Neuron (in vitro differentiated cells): Measurements from ENCODE around the gene UVRAG.

ENCODE experiments used
- H2AFZ ChIP-seq: one replicate; pipeline ENCODE4 v1.6.1; 2013; ENCODE audit warnings: low read depth, mild to moderate bottlenecking, inconsistent platforms, low read length, moderate library complexity
- H3K27me3 ChIP-seq: one replicate; pipeline ENCODE4 v1.6.1; 2013; ENCODE audit warnings: low read length; ENCODE audit not compliant: insufficient read depth
- H3K36me3 ChIP-seq: one replicate; pipeline ENCODE4 v1.6.1; 2013; ENCODE audit warnings: low read length; ENCODE audit not compliant: insufficient read depth
- H3K4me1 ChIP-seq: one replicate; pipeline ENCODE4 v1.6.1; 2013; ENCODE audit warnings: low read length; ENCODE audit not compliant: insufficient read depth
- H3K4me3 ChIP-seq: 2 replicates; pipeline ENCODE4 v1.5.1; 2013; ENCODE audit warnings: mild to moderate bottlenecking, low read length, moderate library complexity
- H3K9me3 ChIP-seq: one replicate; pipeline ENCODE4 v1.6.1; 2013; ENCODE audit warnings: low read length

UVRAG gene

DNA sequence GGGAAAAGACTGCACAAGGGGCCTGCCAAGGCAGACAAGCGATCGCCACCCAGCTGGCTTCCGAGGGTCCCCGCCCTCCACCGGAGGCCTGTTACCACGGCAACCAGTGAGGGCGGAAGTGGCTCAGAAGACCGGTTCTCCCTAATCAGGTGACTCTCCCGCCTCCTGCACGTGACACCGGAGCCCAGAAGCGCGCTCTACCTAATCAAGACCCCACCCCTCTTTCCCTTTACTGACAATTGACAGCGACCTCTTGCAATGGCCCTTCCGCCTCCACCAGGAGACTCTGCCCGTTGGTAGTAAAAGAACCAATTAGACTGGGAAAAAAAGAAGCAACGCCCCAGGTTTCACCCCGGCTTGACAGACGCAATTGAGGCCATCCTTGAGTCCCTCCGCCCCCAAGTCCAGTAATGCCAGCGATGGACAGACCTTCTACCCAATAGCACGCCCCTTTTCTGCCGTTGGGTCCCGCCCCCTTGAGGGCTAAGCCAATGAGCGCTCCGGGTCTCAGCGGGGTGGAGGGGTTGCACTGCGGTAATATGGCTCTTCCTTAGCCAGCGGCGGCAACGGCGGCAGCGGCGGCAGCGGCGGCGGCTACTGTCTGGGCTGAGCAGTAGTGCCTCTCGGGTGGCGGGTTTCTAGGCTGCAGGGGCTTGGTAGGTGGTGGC, at the start of gene UVRAG:
TSS of gene UVRAG (plus strand) at position 534 of the 668 bp plus-strand sequence. CDS start 198 bp downstream, outside the sequence.
- peaks cover 19% of the 10 kb centered on the region for H3K4me1 ChIP-seq
- peak within 1 kb of the TSS; percentile 31 for H2AFZ ChIP-seq
- peak within 1 kb of the TSS; percentile 65 for H3K4me3 ChIP-seq
- H3K36me3 ChIP-seq: no peaks in the 10 kb centered on the region
- no peaks in the 10 kb centered on the region for H3K9me3 ChIP-seq
- H3K27me3 ChIP-seq: peaks cover 5% of the 10 kb centered on the region

DNA sequence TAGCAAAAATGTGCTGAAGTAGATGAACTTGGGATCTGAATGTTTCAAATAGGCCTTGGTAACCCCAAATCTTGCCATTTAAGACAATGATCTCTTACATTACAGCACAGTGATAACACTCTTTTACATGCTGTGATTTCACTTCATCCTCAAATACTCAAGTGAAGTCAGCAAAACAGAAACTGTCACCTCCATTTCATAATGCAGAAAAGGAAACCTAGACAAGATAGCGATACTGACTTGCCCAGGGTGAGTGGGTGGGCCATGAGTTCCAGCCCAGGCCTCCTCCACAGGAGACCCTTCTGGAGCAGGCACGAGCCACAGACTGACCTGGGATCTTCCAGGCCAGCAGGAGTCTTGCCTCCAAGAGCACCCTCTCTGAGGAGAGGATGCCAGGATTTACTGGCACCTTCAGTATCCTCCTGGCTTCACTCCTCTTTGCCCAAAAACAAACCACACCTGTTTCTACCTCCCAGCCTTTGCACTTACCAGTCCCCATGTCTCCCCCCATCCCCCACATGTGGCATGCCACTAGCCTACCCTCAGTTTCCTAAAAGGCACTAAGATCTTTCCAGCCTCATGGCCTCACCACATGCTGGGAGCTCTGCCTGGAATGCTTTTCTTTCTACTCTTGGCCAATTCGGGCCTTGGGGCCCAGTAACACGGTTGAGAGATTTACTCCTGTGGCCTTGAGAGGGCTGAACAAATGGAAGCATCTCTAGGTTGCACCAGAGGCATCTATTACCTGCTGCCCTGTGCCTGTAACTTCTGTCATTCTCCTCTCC, 48.4 kb upstream of the UVRAG start:
- no peaks in the 10 kb centered on the region for H3K36me3 ChIP-seq
- no peak overlapping the region for H2AFZ ChIP-seq
- peaks cover 7% of the 10 kb centered on the region for H3K4me1 ChIP-seq
- H3K4me3 ChIP-seq: no peak overlapping the region
- H3K27me3 ChIP-seq: peaks cover 39% of the 10 kb centered on the region
- no peaks in the 10 kb centered on the region for H3K9me3 ChIP-seq

DNA sequence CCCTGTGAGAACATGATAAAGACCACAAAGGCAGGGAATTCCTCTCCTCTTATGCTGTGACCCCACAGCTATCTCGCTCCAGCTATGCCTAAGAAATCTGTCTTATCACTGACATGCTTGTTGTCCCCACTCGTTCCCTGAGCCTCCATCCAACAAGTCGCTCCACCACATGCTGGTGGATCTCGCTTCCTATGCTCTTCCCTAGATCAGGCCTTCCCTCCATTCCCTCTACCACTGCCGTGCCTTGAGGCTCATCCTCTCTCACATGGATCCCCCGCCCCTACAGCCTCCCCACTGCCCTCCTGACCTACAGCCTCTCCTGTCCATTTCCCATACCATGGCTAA, 47.8 kb upstream of the UVRAG start:
- Histone ChIP-seq H3K9me3 (no peaks in the 10 kb centered on the region), H3K36me3 (no peaks in the 10 kb centered on the region), H3K4me3 (no peak overlapping the region), H3K4me1 (peaks cover 7% of the 10 kb centered on the region), H2AFZ (no peak overlapping the region), H3K27me3 (peaks cover 43% of the 10 kb centered on the region)

DNA sequence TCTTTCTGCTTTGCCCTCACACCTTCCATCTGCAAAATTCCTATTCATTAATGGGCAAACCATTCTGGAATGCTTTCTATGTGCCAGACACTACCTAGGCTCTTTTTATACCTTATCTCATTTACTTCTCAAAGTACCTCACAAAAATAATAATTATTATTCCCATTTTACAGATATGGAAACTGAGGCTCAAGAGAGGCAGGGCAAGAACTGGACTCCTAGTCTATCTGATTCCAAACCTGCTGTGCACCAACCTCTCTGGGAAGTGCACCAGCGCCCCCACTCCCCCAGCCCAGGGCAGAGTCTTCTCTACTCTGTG, 47.3 kb upstream of the UVRAG start:
- no peaks in the 10 kb centered on the region for H3K36me3 ChIP-seq
- H2AFZ ChIP-seq: no peak overlapping the region
- H3K9me3 ChIP-seq: no peaks in the 10 kb centered on the region
- H3K4me1 ChIP-seq: peaks cover 7% of the 10 kb centered on the region
- no peak overlapping the region for H3K4me3 ChIP-seq
- H3K27me3 ChIP-seq: peaks cover 45% of the 10 kb centered on the region

DNA sequence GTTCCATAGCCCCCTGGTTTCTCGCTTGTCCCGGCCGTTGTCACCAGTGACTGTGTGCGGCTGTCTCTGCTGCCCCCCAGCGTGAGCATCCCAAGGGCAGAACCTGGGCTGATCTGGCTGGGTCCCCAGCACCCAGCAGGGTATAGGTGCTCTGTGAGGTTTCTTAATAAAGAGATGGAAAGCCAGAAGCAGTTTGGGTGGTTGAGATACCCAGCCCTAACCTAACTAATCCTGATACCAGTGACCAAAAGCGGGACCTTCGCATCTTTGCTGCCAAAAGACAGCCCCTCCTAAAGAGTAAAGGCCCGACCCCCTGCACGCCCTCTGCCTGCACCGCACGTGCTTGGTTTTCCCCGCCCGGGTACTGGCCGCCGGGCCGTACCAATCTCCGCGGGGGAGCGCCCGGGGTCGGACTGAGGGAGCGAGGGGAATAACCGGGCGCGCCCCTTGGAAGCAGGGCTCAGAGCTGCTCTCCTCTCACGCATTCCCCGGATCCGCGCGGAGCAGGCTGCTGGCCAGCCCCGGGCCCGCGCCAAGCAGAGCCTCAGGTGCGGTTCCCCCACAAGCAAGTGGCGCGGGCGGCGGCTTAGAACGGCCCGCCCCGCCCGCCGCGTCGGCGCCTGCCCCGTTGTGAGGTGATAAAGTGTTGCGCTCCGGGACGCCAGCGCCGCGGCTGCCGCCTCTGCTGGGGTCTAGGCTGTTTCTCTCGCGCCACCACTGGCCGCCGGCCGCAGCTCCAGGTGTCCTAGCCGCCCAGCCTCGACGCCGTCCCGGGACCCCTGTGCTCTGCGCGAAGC, 46.7 kb upstream of the UVRAG start, which contains the start of gene DGAT2:
TSS of gene DGAT2 (plus strand) at position 667 of the 797 bp plus-strand sequence. CDS start 214 bp downstream, outside the sequence.
- Histone ChIP-seq H3K36me3 (no peaks in the 10 kb centered on the region), H3K9me3 (no peaks in the 10 kb centered on the region), H3K27me3 (peaks cover 45% of the 10 kb centered on the region), H3K4me1 (peaks cover 7% of the 10 kb centered on the region), H2AFZ (peak within 1 kb of the TSS; percentile 99), H3K4me3 (peak within 1 kb of the TSS; percentile 35)

DNA sequence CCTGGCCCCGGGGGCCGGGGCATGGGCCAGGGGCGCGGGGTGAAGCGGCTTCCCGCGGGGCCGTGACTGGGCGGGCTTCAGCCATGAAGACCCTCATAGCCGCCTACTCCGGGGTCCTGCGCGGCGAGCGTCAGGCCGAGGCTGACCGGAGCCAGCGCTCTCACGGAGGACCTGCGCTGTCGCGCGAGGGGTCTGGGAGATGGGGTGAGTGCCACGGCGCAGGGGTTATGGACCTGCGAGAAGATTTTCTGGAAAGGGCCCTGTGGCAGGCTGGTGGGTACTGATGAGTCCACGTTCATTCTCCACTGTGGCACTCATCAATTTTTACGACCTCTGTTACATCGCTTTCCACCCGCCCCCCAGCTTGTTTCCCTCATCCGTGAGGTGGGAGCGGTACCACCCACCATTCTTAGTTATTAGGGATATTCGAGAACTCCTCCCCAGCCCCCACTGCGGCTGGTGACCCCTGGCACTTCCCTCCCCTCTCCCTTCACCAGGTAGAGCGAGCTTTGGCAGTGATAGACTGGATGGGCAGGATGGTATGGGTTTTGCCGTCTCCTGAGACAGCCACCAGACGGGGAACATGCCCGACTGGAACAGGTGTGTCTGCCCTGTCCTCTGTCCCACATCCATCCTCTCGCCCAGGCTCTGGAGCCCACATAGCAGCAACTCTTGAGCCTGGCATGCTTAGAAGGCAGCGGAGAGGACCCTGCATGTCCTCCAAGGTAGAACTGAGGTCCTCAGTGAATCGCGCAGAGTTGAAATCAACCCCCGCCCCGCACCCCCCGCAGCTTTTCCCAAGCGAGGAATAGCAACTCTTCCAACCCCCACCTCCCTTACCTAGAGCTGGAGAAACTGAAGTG, 45.9 kb upstream of the UVRAG start:
- H3K27me3 ChIP-seq: peaks cover 42% of the 10 kb centered on the region
- H3K4me1 ChIP-seq: peaks cover 7% of the 10 kb centered on the region
- H3K36me3 ChIP-seq: no peaks in the 10 kb centered on the region
- no peaks in the 10 kb centered on the region for H3K9me3 ChIP-seq
- peak overlapping the region; percentile 35 for H3K4me3 ChIP-seq
- peak overlapping the region; percentile 99 for H2AFZ ChIP-seq

DNA sequence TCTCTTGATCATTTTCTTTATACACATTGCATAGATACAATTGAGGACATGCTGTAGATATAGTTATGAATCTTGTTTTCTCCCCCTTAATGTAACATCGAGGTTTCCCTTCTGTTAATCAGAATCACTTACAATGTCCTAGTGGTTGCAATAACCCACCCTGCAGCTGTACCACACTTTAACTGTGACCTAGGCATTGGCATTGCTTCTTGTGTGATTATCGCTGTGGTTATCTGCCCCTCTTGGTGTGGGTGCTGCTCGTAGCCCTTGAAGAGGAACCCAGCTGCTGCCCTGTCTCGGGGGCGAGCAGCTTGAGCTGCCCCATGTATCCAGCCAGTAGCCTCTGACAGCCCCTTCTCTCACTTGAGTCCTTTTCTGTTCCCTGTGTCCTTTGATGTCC, 44.9 kb upstream of the UVRAG start:
- peaks cover 39% of the 10 kb centered on the region for H3K27me3 ChIP-seq
- H2AFZ ChIP-seq: no peak overlapping the region
- no peaks in the 10 kb centered on the region for H3K36me3 ChIP-seq
- no peaks in the 10 kb centered on the region for H3K9me3 ChIP-seq
- H3K4me3 ChIP-seq: no peak overlapping the region
- H3K4me1 ChIP-seq: peaks cover 7% of the 10 kb centered on the region

- Histone ChIP-seq H3K27me3 (peaks cover 39% of the 10 kb centered on the region), H3K4me1 (peaks cover 7% of the 10 kb centered on the region), H2AFZ (no peak overlapping the region), H3K36me3 (no peaks in the 10 kb centered on the region), H3K4me3 (no peak overlapping the region), H3K9me3 (no peaks in the 10 kb centered on the region)
Observed at GRCh38 chr11:75771646-75772410, 43.2 kb upstream of the UVRAG start.

GRCh38 chr11:75773595-75774353, 41.2 kb upstream of the UVRAG start:
- Histone ChIP-seq H2AFZ (no peak overlapping the region), H3K9me3 (no peaks in the 10 kb centered on the region), H3K4me3 (no peak overlapping the region), H3K36me3 (no peaks in the 10 kb centered on the region), H3K27me3 (peaks cover 36% of the 10 kb centered on the region), H3K4me1 (no peaks in the 10 kb centered on the region)

DNA sequence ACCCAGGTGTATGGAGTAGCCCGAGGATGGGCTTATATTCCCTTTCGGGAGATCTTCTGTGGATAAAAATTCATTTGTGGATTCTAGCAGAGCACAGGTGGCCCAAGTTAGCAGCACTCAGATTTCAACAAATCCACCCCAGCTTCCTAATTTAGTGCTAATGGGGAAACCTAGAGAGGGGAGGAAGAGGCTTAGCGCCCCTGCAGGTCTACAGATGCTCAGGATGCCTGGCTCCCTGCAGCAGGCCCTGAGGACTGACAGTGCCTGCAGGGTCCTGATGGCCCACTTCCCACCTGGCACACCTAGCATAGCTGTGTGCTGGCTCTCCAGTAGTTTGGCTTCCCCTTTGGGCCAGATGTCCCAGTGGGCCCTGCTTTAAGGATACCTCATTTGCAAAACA, 40.0 kb upstream of the UVRAG start:
- no peaks in the 10 kb centered on the region for H3K9me3 ChIP-seq
- H2AFZ ChIP-seq: no peak overlapping the region
- H3K36me3 ChIP-seq: no peaks in the 10 kb centered on the region
- H3K4me3 ChIP-seq: no peak overlapping the region
- peaks cover 23% of the 10 kb centered on the region for H3K27me3 ChIP-seq
- no peaks in the 10 kb centered on the region for H3K4me1 ChIP-seq

DNA sequence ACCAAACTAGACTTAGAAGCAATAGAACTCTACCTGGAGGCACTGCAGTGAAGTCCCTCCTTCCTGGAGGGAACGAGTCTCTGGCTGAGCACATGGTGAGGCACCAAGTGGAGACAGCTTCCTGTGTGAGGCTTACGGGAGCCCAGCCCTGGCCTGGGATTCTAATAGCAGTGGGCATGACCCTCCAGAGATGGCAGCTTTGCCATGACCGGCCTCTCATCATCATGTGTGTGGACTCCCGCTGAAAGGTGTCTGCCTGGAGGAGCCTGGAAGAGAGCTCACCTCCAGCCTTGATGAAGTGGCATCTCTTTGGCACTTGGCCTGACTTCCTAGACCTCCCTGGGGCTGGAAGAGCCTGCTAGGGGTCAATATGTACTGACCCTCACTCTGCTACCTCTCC, 38.5 kb upstream of the UVRAG start:
- no peaks in the 10 kb centered on the region for H3K36me3 ChIP-seq
- no peak overlapping the region for H2AFZ ChIP-seq
- H3K4me1 ChIP-seq: no peaks in the 10 kb centered on the region
- H3K9me3 ChIP-seq: no peaks in the 10 kb centered on the region
- no peak overlapping the region for H3K4me3 ChIP-seq
- peaks cover 9% of the 10 kb centered on the region for H3K27me3 ChIP-seq
